HG03064 (cell line): ENCODE data around the gene GAPVD1.
"Not testable (repeated sequence)": the region's sequence is repeated elsewhere in the genome, so short reads cannot be mapped to it uniquely, and the experiment has no call there.

Experiments
- ATAC-seq: cut with Tn5 transposase; IDR thresholded peaks from one replicate; pipeline ENCODE4 v1.9.1; 2021; ENCODE audit warnings: low read depth; ENCODE audit not compliant: unreplicated experiment

The GAPVD1 gene, protein sequence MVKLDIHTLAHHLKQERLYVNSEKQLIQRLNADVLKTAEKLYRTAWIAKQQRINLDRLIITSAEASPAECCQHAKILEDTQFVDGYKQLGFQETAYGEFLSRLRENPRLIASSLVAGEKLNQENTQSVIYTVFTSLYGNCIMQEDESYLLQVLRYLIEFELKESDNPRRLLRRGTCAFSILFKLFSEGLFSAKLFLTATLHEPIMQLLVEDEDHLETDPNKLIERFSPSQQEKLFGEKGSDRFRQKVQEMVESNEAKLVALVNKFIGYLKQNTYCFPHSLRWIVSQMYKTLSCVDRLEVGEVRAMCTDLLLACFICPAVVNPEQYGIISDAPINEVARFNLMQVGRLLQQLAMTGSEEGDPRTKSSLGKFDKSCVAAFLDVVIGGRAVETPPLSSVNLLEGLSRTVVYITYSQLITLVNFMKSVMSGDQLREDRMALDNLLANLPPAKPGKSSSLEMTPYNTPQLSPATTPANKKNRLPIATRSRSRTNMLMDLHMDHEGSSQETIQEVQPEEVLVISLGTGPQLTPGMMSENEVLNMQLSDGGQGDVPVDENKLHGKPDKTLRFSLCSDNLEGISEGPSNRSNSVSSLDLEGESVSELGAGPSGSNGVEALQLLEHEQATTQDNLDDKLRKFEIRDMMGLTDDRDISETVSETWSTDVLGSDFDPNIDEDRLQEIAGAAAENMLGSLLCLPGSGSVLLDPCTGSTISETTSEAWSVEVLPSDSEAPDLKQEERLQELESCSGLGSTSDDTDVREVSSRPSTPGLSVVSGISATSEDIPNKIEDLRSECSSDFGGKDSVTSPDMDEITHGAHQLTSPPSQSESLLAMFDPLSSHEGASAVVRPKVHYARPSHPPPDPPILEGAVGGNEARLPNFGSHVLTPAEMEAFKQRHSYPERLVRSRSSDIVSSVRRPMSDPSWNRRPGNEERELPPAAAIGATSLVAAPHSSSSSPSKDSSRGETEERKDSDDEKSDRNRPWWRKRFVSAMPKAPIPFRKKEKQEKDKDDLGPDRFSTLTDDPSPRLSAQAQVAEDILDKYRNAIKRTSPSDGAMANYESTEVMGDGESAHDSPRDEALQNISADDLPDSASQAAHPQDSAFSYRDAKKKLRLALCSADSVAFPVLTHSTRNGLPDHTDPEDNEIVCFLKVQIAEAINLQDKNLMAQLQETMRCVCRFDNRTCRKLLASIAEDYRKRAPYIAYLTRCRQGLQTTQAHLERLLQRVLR (N-terminal part only)

GRCh38 chr9:125261501-125262293 is at the start of gene GAPVD1:
Gene GAPVD1, plus strand, starts transcription at chr9:125261826. Its CDS starts 37,096 bp downstream, at chr9:125298922.
- peak; percentile 91 for ATAC-seq

GRCh38 chr9:125214186-125214585 is 47.4 kb upstream of the GAPVD1 start:
- ATAC-seq: no peak

- ATAC-seq: no peak
Measured at GRCh38 chr9:125218621-125219020, 43.0 kb upstream of the GAPVD1 start.

DNA sequence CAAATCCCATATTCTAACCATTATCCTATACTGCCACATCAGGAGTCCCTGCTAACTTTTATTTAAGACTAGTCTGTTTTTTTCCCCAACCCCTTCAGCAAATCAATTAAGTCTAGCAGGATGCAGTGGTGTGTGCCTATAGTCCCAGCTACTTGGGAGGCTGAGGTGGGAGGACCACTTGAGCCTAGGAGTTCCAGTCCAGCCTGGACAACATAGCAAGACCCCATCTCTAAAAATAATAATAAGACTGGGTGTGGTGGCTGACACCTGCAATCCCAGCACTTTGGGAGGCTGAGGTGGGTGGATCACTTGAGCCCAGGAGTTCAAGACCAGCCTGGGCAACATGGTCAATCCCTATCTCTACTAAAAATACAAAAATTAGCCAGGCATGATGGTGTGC is 36.8 kb upstream of the GAPVD1 start:
- not testable (repeated sequence) for ATAC-seq

- no peak for ATAC-seq
Measured at GRCh38 chr9:125227761-125228160, 33.9 kb upstream of the GAPVD1 start.

GRCh38 chr9:125233678-125234077 is 27.9 kb upstream of the GAPVD1 start:
- no peak for ATAC-seq

DNA sequence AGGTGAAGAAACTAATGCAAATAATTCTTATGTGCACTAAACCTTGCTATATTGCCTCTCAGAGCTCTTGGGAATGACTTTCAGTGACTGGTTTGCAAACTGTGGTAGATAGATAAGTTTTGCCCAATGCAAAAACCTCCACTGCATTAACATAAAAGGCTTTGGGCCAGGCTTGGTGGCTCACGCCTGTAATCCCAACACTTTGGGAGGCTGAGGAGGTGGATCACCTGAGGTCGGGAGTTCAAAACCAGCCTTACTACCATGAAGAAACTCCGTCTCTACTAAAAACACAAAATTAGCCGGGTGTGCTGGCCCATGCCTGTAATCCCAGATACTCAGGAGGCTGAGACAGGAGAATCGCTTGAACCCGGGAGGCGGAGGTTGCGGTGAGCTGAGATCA is 27.5 kb upstream of the GAPVD1 start:
- not testable (repeated sequence) for ATAC-seq

GRCh38 chr9:125235804-125236519 is 25.7 kb upstream of the GAPVD1 start:
- no peak for ATAC-seq

DNA sequence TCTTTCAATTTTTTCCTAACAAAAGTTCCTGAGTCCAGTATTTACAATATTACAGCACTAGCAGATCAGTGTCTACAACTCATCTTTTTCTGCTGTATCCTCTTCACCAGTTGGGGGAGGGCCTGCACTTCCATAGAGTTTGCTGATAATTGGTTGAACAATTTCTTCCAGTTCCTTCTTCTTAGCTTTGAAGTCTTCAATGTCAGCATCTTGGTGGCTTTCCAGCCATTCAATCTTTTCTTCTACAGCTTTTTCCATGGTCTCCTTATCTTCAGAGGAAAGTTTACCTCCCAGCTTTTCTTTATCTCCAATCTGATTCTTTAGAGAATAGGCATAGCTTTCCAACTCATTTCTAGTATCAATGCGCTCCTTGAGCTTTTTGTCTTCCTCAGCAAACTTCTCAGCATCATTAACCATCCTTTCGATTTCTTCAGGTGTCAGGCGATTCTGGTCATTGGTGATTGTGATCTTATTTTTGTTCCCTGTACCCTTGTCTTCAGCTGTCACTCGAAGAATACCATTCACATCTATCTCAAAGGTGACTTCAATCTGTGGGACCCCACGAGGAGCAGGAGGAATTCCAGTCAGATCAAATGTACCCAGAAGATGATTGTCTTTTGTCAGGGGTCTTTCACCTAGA is 25.0 kb upstream of the GAPVD1 start:
- ATAC-seq: not testable (repeated sequence)

DNA sequence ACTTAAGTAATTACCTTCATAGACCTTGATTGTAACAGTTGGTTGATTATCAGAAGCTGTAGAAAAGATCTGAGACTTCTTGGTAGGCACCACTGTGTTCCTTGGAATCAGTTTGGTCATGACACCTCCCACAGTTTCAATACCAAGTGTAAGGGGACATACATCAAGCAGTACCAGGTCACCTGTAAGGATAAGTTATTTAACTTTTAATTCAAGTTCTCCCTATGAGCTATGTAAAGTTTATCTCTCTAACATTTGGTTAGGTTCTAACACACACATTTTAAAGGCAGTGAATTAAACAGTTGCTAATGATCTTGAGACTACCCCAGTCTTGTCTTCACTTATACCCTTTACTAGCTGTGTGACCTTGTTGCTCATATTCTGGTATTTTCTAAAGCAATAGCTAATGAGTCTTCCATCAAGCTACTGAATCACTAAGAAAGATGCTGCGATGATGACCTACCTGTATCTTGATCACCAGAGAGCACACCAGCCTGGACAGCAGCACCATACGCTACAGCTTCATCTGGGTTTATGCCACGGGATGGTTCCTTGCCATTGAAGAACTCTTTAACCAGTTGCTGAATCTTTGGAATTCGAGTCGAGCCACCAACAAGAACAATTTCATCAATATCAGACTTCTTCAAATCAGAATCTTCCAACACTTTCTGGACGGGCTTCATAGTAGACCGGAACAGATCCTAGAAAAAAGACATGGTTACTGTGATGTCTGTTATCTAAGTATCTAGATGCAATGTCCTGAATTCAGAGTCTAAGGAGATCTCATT is 23.3 kb upstream of the GAPVD1 start:
- ATAC-seq: no peak

- ATAC-seq: no peak
Measured at GRCh38 chr9:125238915-125239446, 22.6 kb upstream of the GAPVD1 start.

DNA sequence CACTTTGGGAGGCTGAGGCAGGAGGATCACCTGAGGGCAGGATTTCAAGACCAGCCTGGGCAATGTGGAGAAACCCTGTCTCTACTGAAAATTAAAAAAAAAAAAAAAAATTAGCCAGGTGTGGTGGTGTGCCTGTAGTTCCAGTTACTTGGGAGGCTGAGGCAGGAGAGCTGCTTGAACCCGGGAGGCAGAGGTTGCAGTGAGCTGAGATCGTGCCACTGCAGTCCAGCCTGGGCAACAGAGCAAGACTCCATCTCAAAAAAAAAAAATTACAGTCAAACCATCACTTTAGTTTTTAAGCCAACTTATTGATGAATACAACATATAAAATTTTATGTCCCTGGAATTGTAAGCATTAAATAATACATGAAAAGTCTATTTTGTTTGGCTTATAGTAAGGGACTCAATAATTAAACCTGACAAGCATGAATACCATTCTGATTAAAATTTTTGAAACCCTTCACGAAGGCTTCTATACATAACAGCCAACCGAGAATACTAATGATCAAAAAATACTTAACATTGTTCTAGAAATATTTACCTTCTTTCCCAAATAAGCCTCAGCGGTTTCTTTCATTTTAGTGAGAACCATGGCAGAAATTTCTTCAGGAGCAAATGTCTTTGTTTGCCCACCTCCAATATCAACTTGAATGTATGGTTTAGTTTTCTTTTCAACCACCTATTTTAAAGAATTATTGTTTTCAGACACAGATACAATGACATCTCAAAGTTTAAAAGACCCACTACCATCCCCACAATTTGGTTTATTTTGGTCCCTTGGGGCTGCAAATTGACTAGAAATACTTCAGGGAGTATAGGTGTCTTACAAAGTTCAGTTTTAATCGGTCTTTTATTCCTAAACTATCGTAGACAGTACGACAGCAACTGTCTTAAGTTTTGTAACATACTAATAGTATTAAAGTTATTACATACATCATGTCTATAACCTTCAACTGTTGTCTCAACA is 21.7 kb upstream of the GAPVD1 start:
- no peak for ATAC-seq

GRCh38 chr9:125240649-125240999 is 21.0 kb upstream of the GAPVD1 start:
- peak; percentile 17 for ATAC-seq

GRCh38 chr9:125241000-125241862 is 20.4 kb upstream of the GAPVD1 start, which contains the start of gene HSPA5:
Gene HSPA5, minus strand, starts transcription at chr9:125241343. Its CDS starts 217 bp downstream, at chr9:125241126.
- ATAC-seq: peak; percentile 86

DNA sequence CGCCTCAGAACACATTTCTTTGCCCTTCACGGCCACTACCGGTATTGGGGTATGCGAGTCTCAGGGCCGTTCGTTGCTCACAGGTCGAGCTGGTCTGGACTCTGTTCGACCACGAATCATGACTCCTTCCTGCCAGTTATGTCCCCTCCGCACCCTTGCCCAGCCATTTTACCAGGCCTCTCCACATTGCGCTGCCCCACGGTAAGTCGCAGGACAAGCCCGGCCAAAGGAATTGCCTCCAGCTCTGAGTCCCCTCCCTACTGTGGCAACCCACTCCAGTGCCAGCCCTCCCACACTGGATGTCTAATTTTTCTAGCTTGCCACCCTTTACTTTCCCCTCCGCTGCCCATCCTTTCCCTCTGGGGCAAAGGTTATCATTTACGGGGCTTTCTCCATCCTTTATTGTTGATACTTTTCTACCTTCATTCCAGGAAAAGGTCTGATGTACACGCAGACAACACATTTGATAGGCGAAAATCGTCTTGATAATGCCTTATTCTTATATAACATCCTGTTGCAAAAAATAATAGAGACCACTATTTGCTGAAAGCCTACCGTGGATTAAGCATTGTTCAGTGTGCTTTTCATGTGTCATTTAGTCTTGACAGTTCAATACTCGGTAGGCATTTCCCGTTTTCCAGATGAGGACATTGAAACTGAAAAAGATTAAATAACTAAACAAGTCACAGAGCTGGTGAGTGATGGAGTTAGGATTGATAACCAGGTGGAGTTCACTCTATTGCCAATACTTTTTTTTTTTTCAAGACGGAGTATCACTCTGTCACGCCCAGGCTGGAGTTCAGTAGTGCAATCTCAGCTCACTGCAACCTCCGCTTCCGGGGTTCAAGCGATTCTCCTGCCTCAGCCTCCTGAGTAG is 19.5 kb upstream of the GAPVD1 start:
- peak; percentile 3 for ATAC-seq
